Ishikawa (cell line): ENCODE data around the gene ANKFY1.

Source experiments
- CEBPB ChIP-seq: IDR thresholded peaks from 2 replicates; pipeline ENCODE4 v1.6.1; 2012
- CREB1 ChIP-seq: IDR thresholded peaks from 2 replicates; pipeline ENCODE4 v1.6.1; 2012; ENCODE audit warnings: low read depth
- EGR1 ChIP-seq: IDR thresholded peaks from 2 replicates; pipeline ENCODE4 v1.6.1; 2012
- EP300 ChIP-seq: IDR thresholded peaks from 2 replicates; pipeline ENCODE4 v1.6.1; 2012; ENCODE audit warnings: borderline replicate concordance
- FOXM1 ChIP-seq: IDR thresholded peaks from 2 replicates; pipeline ENCODE4 v1.6.1; 2012; ENCODE audit warnings: low read depth, borderline replicate concordance
- NFIC ChIP-seq: IDR thresholded peaks from 2 replicates; pipeline ENCODE4 v1.6.1; 2012
- RAD21 ChIP-seq: IDR thresholded peaks from 2 replicates; pipeline ENCODE4 v1.6.1; 2012; ENCODE audit warnings: low read depth
- TAF1 ChIP-seq: IDR thresholded peaks from 2 replicates; pipeline ENCODE4 v1.6.1; 2012; ENCODE audit warnings: low read depth, mild to moderate bottlenecking
- TCF12 ChIP-seq: IDR thresholded peaks from 2 replicates; pipeline ENCODE4 v1.6.1; 2012; ENCODE audit warnings: low read depth
- TEAD4 ChIP-seq: IDR thresholded peaks from 2 replicates; pipeline ENCODE4 v1.6.1; 2012
- YY1 ChIP-seq: IDR thresholded peaks from 2 replicates; pipeline ENCODE4 v1.6.1; 2012; ENCODE audit warnings: low read depth
- ZBTB7A ChIP-seq: IDR thresholded peaks from 2 replicates; pipeline ENCODE4 v1.6.1; 2012; ENCODE audit warnings: low read depth
- TF ChIP-seq, protein P1 (sequence below): IDR thresholded peaks from 2 replicates; pipeline ENCODE4 v1.6.1; 2012
- TF ChIP-seq, protein P2 (sequence below): IDR thresholded peaks from 2 replicates; pipeline ENCODE4 v1.6.1; 2012; ENCODE audit warnings: low read depth, mild to moderate bottlenecking
- TF ChIP-seq, protein P3 (sequence below): IDR thresholded peaks from 2 replicates; pipeline ENCODE4 v1.6.1; 2012

Gene ANKFY1

DNA sequence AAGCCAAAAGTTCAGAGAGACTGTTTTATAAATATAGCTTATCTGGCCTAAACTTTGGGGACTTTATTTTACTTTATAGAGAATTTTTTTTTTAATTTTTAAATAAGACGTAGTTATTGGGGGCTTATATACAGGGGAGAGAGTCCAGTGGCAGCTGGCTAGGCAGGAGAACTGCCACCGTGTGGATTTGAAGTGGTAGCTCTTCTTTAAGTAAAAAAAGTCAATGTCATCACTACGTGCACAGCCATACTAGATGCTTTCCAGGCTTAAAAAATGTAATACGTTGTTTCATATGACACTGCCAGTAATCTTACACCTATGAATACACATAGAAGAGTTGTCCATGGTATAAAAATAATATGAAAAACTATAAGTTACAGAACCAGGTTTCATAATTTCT, 31.9 kb upstream of the ANKFY1 start:
- TF ChIP-seq CEBPB (no peak), ZBTB7A (no peak), FOXM1 (no peak), TCF12 (no peak), EGR1 (no peak), CREB1 (no peak), TEAD4 (no peak), RAD21 (no peak), YY1 (no peak), EP300 (no peak), TAF1 (no peak)
- TF ChIP-seq, protein P1, sequence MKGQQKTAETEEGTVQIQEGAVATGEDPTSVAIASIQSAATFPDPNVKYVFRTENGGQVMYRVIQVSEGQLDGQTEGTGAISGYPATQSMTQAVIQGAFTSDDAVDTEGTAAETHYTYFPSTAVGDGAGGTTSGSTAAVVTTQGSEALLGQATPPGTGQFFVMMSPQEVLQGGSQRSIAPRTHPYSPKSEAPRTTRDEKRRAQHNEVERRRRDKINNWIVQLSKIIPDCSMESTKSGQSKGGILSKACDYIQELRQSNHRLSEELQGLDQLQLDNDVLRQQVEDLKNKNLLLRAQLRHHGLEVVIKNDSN: no peak
- TF ChIP-seq, protein P2, sequence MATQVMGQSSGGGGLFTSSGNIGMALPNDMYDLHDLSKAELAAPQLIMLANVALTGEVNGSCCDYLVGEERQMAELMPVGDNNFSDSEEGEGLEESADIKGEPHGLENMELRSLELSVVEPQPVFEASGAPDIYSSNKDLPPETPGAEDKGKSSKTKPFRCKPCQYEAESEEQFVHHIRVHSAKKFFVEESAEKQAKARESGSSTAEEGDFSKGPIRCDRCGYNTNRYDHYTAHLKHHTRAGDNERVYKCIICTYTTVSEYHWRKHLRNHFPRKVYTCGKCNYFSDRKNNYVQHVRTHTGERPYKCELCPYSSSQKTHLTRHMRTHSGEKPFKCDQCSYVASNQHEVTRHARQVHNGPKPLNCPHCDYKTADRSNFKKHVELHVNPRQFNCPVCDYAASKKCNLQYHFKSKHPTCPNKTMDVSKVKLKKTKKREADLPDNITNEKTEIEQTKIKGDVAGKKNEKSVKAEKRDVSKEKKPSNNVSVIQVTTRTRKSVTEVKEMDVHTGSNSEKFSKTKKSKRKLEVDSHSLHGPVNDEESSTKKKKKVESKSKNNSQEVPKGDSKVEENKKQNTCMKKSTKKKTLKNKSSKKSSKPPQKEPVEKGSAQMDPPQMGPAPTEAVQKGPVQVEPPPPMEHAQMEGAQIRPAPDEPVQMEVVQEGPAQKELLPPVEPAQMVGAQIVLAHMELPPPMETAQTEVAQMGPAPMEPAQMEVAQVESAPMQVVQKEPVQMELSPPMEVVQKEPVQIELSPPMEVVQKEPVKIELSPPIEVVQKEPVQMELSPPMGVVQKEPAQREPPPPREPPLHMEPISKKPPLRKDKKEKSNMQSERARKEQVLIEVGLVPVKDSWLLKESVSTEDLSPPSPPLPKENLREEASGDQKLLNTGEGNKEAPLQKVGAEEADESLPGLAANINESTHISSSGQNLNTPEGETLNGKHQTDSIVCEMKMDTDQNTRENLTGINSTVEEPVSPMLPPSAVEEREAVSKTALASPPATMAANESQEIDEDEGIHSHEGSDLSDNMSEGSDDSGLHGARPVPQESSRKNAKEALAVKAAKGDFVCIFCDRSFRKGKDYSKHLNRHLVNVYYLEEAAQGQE: no peak
- TF ChIP-seq, protein P3, sequence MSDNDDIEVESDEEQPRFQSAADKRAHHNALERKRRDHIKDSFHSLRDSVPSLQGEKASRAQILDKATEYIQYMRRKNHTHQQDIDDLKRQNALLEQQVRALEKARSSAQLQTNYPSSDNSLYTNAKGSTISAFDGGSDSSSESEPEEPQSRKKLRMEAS: no peak

DNA sequence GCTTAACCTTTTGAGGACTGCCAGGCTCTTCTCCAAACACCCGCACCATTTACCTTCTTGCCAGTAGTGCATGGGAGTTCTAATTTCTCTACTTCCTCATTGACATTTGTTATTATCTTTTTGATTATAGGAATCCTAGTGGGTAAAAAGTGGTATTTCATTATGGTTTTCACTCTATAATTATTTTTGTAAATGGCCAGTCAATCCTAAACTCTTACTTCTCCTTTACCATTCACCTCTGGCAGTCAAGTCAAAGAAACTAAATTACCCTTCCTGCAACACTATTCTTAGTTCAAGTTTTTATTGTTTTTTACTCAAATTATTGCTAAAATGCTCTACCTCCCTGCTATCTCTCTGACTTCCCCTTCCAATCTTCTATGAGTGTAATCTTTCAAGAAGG, 29.8 kb upstream of the ANKFY1 start:
- TF ChIP-seq, protein P2: no peak
- TF ChIP-seq RAD21 (no peak), TEAD4 (no peak), CREB1 (no peak)

DNA sequence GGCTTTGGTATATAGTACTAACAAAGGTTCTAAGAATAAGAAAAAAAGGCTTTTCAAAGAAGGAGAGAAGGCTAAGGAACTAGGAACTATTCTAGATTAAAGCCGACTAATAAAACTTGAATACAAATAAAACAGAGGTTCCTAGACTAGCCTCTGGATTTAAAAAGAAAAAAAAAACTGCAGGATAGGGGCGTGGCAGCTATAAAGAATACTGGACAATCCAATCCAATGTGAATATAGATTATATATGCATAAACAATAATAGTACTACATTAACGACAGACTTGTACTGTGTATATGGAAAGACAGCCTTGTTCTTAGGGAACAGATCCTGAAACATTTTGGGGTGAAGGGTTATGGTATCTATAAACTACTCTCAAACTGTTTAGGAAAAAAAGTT, 23.9 kb upstream of the ANKFY1 start:
- TF ChIP-seq EP300 (no peak), EGR1 (no peak), ZBTB7A (no peak)
- TF ChIP-seq, protein P3: no peak
- TF ChIP-seq, protein P1: no peak
- TF ChIP-seq, protein P2: no peak

DNA sequence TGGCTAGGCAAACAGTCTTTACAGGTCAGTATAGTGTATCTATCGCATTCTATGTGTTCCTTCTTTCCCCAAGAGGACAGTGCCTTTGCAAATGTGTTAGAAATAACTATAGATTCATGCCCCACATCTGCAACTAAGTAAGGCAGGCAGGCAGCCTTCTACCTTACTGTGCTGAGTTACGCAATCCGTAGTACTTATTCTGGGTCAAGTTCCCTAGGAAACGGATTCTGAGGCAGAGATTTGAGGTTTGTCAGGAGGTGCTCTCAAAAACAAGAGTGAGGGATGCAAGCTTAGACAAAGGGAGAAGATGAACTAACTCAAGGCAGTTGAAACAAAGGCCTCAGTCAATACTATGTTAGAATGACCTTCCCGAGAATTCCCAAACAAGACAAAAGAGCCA, 12.7 kb upstream of the ANKFY1 start:
- TF ChIP-seq CEBPB (peak; percentile 83), EP300 (no peak)

DNA sequence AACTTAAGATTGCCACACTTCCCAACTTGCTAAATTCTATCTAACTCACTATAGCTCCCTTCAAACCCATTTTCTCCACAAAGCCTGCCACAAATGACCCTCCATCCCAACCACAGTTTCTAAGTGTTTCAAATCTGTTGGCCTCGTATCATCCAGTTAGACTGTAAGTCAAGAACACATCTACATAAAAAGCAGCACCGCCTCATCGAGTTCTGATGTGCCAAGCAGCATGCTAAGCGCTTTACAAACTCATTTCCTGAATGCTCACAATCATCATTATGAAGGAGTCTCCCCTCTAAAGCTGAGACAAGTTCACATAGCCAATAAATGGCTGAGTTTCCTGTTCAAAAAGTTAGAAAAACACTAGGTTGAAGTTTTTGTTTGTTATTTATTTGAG, 9.2 kb upstream of the ANKFY1 start:
- TF ChIP-seq, protein P3: no peak
- TF ChIP-seq ZBTB7A: no peak
- TF ChIP-seq TAF1: no peak
- TF ChIP-seq RAD21: no peak
- no peak for TF ChIP-seq NFIC
- no peak for TF ChIP-seq TCF12
- TF ChIP-seq FOXM1: no peak
